C4-2B (cell line): ENCODE results near the gene SPAG4.

Source experiments
- H3K27ac ChIP-seq: fragments of 450-650 bp; 2 replicates; pipeline ENCODE4 v1.5.1; 2017
- ZFX ChIP-seq: fragments of 450-650 bp; IDR thresholded peaks from 2 replicates; pipeline ENCODE4 v1.6.1; 2017
- TF ChIP-seq, protein P1 (sequence below): fragments of 450-650 bp; conservative IDR thresholded peaks from 2 replicates; pipeline ENCODE4 v1.5.1; 2017; ENCODE audit warnings: mild to moderate bottlenecking

SPAG4 gene

GRCh38 chr20:35592339-35592974 is 23.2 kb upstream of the SPAG4 start:
- H3K27ac ChIP-seq, result no peak overlapping the region
- no peak for TF ChIP-seq ZFX

DNA sequence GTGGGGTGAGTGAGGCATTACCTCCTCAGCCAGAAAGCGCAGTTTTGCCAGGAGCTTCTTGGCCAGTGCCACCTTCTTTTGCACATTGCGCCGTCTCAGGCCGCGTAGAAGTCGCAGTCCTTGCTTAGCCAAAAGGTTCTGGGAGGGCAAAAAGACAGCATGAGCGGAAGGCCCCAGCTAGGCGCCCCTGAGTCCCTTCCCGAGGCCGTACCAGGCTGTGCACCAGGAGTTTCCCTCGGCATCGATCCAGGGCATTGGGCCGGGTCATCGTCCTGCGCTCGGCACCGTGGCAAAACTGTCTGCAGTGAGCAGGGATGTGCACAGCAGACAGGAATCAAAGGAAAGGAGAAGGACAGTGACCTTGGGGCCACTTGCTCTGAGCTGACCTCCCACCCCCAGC is 20.2 kb upstream of the SPAG4 start:
- no peak for TF ChIP-seq ZFX
- TF ChIP-seq, protein P1, sequence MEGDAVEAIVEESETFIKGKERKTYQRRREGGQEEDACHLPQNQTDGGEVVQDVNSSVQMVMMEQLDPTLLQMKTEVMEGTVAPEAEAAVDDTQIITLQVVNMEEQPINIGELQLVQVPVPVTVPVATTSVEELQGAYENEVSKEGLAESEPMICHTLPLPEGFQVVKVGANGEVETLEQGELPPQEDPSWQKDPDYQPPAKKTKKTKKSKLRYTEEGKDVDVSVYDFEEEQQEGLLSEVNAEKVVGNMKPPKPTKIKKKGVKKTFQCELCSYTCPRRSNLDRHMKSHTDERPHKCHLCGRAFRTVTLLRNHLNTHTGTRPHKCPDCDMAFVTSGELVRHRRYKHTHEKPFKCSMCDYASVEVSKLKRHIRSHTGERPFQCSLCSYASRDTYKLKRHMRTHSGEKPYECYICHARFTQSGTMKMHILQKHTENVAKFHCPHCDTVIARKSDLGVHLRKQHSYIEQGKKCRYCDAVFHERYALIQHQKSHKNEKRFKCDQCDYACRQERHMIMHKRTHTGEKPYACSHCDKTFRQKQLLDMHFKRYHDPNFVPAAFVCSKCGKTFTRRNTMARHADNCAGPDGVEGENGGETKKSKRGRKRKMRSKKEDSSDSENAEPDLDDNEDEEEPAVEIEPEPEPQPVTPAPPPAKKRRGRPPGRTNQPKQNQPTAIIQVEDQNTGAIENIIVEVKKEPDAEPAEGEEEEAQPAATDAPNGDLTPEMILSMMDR, result no peak

DNA sequence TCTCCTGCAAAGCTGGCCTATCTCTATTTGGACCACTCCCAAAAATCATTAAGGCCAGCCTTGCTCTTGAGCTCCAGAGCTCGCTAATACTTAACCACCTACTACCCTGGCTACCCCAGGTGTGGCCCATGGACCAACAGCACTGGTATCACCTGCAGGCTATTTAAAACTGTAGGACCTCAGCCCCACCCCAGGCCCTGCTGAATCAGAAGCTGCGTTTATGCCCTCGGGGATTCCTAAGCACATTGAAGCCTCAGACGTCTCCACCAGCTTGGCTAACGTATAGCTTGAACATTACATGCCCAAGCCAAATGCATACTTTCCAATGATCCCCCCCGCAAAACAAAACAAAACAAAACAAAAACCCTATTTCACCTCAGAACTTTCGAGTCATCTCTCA is 19.7 kb upstream of the SPAG4 start:
- no peak for TF ChIP-seq ZFX
- TF ChIP-seq, protein P1, result no peak

More for the DNA sequence above, 20.2 kb upstream of the SPAG4 start:
- H3K27ac ChIP-seq, result no peak overlapping the region

DNA sequence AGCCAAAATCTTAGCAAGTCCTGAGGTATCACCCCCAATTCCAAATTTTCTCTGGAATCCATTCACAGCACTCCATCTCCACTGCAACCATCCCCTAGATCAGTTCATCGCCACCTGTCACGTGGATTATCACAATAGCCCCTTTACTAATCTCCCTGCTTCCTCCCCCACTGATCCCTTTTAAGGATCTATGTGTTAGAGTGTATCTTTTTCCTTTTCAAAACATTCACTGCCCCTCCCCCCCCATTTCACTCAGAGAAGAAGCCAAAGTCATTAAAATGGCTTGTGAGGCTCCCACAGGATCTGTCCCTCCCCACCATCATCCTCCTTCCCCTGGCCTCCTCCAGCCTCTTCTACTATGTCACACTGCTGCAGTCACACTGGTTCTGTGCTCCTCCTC is 18.4 kb upstream of the SPAG4 start:
- TF ChIP-seq ZFX, result no peak
- TF ChIP-seq, protein P1, result no peak
- no peak overlapping the region for H3K27ac ChIP-seq

More for the DNA sequence above, 19.7 kb upstream of the SPAG4 start:
- no peak overlapping the region for H3K27ac ChIP-seq

DNA sequence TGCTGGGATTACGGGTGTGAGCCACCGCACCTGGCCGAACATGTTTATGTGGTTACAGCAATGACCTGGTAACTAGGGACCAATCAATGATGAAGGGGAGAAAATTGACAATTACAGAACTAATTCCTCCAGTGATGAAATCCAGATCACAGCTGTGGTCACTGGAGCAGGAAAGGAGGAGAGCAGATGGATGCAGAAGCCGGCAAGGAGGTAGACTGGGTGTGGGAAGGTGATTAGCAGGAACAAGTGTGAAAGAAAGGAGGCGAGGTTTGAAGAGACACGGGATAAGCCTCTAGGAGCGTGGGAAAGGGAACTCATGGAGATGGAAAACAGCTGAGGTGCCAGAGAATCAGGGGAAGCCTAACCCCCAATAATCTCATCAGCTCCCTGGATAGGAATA is 17.2 kb upstream of the SPAG4 start:
- TF ChIP-seq ZFX, result no peak
- TF ChIP-seq, protein P1, result no peak
- H3K27ac ChIP-seq, result no peak overlapping the region

GRCh38 chr20:35598899-35599775 is 16.5 kb upstream of the SPAG4 start:
- TF ChIP-seq, protein P1, result no peak
- TF ChIP-seq ZFX, result no peak
- H3K27ac ChIP-seq, result no peak overlapping the region

DNA sequence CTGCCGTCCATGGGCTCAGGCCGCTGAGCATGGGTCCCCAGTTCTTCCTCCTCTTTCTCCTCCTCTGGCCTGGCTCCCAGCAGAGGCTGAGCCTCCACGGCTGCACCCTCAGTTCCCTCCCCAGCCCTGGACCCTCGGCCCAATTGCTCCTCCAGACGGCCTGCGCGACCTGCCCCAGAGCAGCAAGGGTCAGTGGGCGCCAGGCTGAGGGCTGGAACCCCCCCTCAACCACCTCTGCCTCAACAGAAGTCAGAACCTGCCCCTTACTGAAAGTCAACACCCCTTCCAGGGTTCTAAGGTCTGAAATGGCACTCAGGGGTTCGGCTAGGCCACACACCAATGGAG is 15.9 kb upstream of the SPAG4 start:
- no peak overlapping the region for H3K27ac ChIP-seq
- TF ChIP-seq, protein P1, result no peak
- no peak for TF ChIP-seq ZFX
